Measurements from ENCODE around the gene NBR1.

Gene NBR1

DNA sequence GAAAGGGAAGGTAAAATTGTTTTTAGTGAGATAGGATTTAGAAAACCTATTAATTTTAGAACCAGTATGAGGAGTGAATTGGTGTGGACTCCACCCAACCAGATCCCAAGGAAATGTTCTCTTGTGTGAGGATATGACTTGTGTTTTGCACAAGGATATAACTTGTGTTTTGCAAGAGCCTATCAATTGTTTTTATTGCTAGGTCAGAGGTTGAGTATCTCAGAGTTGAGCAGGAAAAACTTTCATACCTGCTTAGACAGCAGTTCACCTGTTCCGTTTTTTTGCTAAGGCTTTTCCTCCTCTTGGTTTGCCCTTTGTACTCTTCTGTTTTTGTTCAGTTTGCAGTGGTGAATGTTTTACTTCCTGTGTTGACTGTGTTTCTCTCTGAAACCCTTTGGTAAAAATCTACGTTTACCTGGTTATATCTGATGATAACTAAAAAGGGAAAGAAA, 5.1 kb downstream of the NBR1 start:
- H3K4me3 ChIP-seq (ENCODE audit: low read depth, low read length), result no peak overlapping the region
- POLR2A ChIA-PET, result no interaction called here
- CTCF ChIA-PET, result interaction anchor here (0.6 to 0.7 kb wide), 2 partner anchors 24 to 709 kb away, joined by 3 read pairs; no protein-coding TSS in a partner anchor
- H3K36me3 ChIP-seq (ENCODE audit: control insufficient read depth in 2 of 2, insufficient read depth in 1 of 2, low read length in 2 of 2), result peaks cover 37 to 59% of the 10 kb centered on the region in 2 experiments
- TF ChIP-seq ZIC2 (tag by site-specific recombination; IDR thresholded peaks at IDR 0.05), result no peak
- TF ChIP-seq, protein P1, sequence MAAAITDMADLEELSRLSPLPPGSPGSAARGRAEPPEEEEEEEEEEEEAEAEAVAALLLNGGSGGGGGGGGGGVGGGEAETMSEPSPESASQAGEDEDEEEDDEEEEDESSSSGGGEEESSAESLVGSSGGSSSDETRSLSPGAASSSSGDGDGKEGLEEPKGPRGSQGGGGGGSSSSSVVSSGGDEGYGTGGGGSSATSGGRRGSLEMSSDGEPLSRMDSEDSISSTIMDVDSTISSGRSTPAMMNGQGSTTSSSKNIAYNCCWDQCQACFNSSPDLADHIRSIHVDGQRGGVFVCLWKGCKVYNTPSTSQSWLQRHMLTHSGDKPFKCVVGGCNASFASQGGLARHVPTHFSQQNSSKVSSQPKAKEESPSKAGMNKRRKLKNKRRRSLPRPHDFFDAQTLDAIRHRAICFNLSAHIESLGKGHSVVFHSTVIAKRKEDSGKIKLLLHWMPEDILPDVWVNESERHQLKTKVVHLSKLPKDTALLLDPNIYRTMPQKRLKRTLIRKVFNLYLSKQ (tag by site-specific recombination; IDR thresholded peaks at IDR 0.05; ENCODE audit: borderline replicate concordance), result no peak
- TF ChIP-seq, protein P2, sequence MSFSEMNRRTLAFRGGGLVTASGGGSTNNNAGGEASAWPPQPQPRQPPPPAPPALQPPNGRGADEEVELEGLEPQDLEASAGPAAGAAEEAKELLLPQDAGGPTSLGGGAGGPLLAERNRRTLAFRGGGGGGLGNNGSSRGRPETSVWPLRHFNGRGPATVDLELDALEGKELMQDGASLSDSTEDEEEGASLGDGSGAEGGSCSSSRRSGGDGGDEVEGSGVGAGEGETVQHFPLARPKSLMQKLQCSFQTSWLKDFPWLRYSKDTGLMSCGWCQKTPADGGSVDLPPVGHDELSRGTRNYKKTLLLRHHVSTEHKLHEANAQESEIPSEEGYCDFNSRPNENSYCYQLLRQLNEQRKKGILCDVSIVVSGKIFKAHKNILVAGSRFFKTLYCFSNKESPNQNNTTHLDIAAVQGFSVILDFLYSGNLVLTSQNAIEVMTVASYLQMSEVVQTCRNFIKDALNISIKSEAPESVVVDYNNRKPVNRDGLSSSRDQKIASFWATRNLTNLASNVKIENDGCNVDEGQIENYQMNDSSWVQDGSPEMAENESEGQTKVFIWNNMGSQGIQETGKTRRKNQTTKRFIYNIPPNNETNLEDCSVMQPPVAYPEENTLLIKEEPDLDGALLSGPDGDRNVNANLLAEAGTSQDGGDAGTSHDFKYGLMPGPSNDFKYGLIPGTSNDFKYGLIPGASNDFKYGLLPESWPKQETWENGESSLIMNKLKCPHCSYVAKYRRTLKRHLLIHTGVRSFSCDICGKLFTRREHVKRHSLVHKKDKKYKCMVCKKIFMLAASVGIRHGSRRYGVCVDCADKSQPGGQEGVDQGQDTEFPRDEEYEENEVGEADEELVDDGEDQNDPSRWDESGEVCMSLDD (tag by site-specific recombination; IDR thresholded peaks at IDR 0.05), result no peak
- TF ChIP-seq, protein P3, sequence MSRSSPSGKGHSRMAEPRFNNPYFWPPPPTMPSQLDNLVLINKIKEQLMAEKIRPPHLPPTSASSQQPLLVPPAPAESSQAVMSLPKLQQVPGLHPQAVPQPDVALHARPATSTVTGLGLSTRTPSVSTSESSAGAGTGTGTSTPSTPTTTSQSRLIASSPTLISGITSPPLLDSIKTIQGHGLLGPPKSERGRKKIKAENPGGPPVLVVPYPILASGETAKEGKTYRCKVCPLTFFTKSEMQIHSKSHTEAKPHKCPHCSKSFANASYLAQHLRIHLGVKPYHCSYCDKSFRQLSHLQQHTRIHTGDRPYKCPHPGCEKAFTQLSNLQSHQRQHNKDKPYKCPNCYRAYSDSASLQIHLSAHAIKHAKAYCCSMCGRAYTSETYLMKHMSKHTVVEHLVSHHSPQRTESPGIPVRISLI (tag by site-specific recombination; IDR thresholded peaks at IDR 0.05), result no peak
- no peak for TF ChIP-seq ZNF350 (tag by site-specific recombination; IDR thresholded peaks at IDR 0.05)
- TF ChIP-seq ZBTB1 (tag by site-specific recombination; IDR thresholded peaks at IDR 0.05), result no peak
- no peak for TF ChIP-seq WT1 (tag by site-specific recombination; IDR thresholded peaks at IDR 0.05)
- TF ChIP-seq ZNF2 (tag by site-specific recombination; IDR thresholded peaks at IDR 0.05), result no peak
- no peak for TF ChIP-seq ZNF529 (tag by site-specific recombination; IDR thresholded peaks at IDR 0.05; ENCODE audit: insufficient replicate concordance)
- no peak for TF ChIP-seq ZSCAN23 (tag by site-specific recombination; IDR thresholded peaks at IDR 0.05)
- TF ChIP-seq, protein P4, sequence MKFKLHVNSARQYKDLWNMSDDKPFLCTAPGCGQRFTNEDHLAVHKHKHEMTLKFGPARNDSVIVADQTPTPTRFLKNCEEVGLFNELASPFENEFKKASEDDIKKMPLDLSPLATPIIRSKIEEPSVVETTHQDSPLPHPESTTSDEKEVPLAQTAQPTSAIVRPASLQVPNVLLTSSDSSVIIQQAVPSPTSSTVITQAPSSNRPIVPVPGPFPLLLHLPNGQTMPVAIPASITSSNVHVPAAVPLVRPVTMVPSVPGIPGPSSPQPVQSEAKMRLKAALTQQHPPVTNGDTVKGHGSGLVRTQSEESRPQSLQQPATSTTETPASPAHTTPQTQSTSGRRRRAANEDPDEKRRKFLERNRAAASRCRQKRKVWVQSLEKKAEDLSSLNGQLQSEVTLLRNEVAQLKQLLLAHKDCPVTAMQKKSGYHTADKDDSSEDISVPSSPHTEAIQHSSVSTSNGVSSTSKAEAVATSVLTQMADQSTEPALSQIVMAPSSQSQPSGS (tag by site-specific recombination; IDR thresholded peaks at IDR 0.05; ENCODE audit: low read depth), result no peak
- no peak for TF ChIP-seq ZNF664 (tag by site-specific recombination; IDR thresholded peaks at IDR 0.05)
- no peak for TF ChIP-seq ZNF155 (tag by site-specific recombination; IDR thresholded peaks at IDR 0.05)
- TF ChIP-seq ZNF544 (tag by site-specific recombination; IDR thresholded peaks at IDR 0.05), result no peak
- TF ChIP-seq ZFP3 (tag by site-specific recombination; IDR thresholded peaks at IDR 0.05; ENCODE audit: low read depth), result no peak
- no peak for TF ChIP-seq ZBTB20 (tag by site-specific recombination; IDR thresholded peaks at IDR 0.05)
- TF ChIP-seq ZNF585B (tag by site-specific recombination; IDR thresholded peaks at IDR 0.05), result no peak
- TF ChIP-seq ZBTB17 (tag by site-specific recombination; IDR thresholded peaks at IDR 0.05), result no peak
- TF ChIP-seq, protein P5, sequence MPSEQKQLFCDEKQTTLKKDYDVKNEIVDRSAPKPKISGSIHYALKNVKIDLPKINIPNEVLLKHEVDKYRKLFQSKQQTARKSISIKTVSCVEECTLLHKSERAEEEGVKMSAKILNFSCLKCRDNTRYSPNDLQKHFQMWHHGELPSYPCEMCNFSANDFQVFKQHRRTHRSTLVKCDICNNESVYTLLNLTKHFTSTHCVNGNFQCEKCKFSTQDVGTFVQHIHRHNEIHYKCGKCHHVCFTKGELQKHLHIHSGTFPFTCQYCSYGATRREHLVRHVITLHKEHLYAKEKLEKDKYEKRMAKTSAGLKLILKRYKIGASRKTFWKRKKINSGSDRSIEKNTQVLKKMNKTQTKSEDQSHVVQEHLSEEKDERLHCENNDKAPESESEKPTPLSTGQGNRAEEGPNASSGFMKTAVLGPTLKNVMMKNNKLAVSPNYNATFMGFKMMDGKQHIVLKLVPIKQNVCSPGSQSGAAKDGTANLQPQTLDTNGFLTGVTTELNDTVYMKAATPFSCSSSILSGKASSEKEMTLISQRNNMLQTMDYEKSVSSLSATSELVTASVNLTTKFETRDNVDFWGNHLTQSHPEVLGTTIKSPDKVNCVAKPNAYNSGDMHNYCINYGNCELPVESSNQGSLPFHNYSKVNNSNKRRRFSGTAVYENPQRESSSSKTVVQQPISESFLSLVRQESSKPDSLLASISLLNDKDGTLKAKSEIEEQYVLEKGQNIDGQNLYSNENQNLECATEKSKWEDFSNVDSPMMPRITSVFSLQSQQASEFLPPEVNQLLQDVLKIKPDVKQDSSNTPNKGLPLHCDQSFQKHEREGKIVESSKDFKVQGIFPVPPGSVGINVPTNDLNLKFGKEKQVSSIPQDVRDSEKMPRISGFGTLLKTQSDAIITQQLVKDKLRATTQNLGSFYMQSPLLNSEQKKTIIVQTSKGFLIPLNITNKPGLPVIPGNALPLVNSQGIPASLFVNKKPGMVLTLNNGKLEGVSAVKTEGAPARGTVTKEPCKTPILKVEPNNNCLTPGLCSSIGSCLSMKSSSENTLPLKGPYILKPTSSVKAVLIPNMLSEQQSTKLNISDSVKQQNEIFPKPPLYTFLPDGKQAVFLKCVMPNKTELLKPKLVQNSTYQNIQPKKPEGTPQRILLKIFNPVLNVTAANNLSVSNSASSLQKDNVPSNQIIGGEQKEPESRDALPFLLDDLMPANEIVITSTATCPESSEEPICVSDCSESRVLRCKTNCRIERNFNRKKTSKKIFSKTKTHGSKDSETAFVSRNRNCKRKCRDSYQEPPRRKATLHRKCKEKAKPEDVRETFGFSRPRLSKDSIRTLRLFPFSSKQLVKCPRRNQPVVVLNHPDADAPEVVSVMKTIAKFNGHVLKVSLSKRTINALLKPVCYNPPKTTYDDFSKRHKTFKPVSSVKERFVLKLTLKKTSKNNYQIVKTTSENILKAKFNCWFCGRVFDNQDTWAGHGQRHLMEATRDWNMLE (tag by site-specific recombination; conservative IDR thresholded peaks at IDR 0.05; ENCODE audit: low read depth), result no peak
- TF ChIP-seq ZNF416 (tag by site-specific recombination; IDR thresholded peaks at IDR 0.05), result no peak
- peaks cover 4% of the 10 kb centered on the region; the same call in 1 of the 2 replicates for H3K4me1 ChIP-seq (ENCODE audit: control insufficient read depth, insufficient read depth, low read length)
- no peaks in the 10 kb centered on the region for H3K9me3 ChIP-seq (ENCODE audit: control insufficient read depth, insufficient read depth, low read depth, low read length)
- no peak overlapping the region for H3K27ac ChIP-seq (ENCODE audit: extremely low read depth, low read depth, low read length)

Measured in HEK293 (cell line).